GM12878 (cell line): ENCODE data around the gene RPS6KA2. TPM values are rescaled to one million over a fixed set of nuclear protein-coding genes. Genes with fewer than 3 reads are reported as not detected.

Experiments used
- CHD4 ChIP-seq: fragments of 200-600 bp; sonication (generic); IDR thresholded peaks from 2 replicates; pipeline ENCODE4 v1.6.1; 2016; ENCODE audit warnings: mild to moderate bottlenecking
- CREM ChIP-seq: IDR thresholded peaks from 2 replicates; pipeline ENCODE4 v1.6.1; 2014; ENCODE audit warnings: antibody characterized with exemption, low read depth
- DPF2 ChIP-seq: fragments of 450-650 bp; IDR thresholded peaks from 2 replicates; pipeline ENCODE4 v1.6.1; 2017; ENCODE audit warnings: mild to moderate bottlenecking
- ESRRA ChIP-seq: IDR thresholded peaks from 2 replicates; pipeline ENCODE4 v1.6.1; 2012; ENCODE audit warnings: mild to moderate bottlenecking, low read length, improper control_type of control experiment
- IRF5 ChIP-seq: fragments of 450-650 bp; IDR thresholded peaks from 2 replicates; pipeline ENCODE4 v1.6.1; 2017; ENCODE audit warnings: borderline replicate concordance
- KDM1A ChIP-seq: fragments of 200-600 bp; sonication (generic); IDR thresholded peaks from 2 replicates; pipeline ENCODE4 v1.6.1; 2016; ENCODE audit warnings: borderline replicate concordance
- MEF2A ChIP-seq: IDR thresholded peaks from 2 replicates; pipeline ENCODE4 v1.6.1; 2011; ENCODE audit warnings: low read depth, mild to moderate bottlenecking, low read length, moderate library complexity; ENCODE audit not compliant: insufficient read depth
- MYB ChIP-seq: fragments of 150-350 bp; IDR thresholded peaks from 2 replicates; pipeline ENCODE4 v1.6.1; 2014; ENCODE audit warnings: mild to moderate bottlenecking, low read depth, low read length, borderline replicate concordance
- NFYA ChIP-seq: IDR thresholded peaks from 2 replicates; pipeline ENCODE4 v1.6.1; 2011; ENCODE audit warnings: low read depth, mild to moderate bottlenecking, low read length, improper control_type of control experiment, borderline replicate concordance
- RAD21 ChIP-seq: IDR thresholded peaks from 2 replicates; pipeline ENCODE4 v1.6.1; 2011; ENCODE audit warnings: mild to moderate bottlenecking, low read depth, low read length, moderate library complexity; ENCODE audit not compliant: insufficient read depth
- RELA ChIP-seq: fragments of 450-650 bp; IDR thresholded peaks from 2 replicates; pipeline ENCODE4 v1.8.0; 2014; ENCODE audit warnings: borderline replicate concordance; ENCODE audit not compliant: partially characterized antibody
- RUNX3 ChIP-seq: IDR thresholded peaks from 2 replicates; pipeline ENCODE4 v1.6.1; 2012; ENCODE audit warnings: low read length, inconsistent platforms
- SPI1 ChIP-seq: IDR thresholded peaks from 2 replicates; pipeline ENCODE4 v1.6.1; 2011; ENCODE audit warnings: low read depth, mild to moderate bottlenecking, low read length, moderate library complexity, borderline replicate concordance; ENCODE audit not compliant: insufficient read depth
- SREBF2 ChIP-seq: IDR thresholded peaks from 2 replicates; pipeline ENCODE4 v1.6.1; 2012; ENCODE audit warnings: mild to moderate bottlenecking, low read length
- SUPT20H ChIP-seq: IDR thresholded peaks from 2 replicates; pipeline ENCODE4 v1.6.1; 2011; ENCODE audit warnings: low read depth, mild to moderate bottlenecking, low read length, moderate library complexity, borderline replicate concordance; ENCODE audit not compliant: control insufficient read depth
- TCF3 ChIP-seq: IDR thresholded peaks from 2 replicates; pipeline ENCODE4 v1.6.1; 2012; ENCODE audit warnings: low read depth, mild to moderate bottlenecking, low read length, borderline replicate concordance; ENCODE audit not compliant: insufficient read depth
- USF1 ChIP-seq: IDR thresholded peaks from 2 replicates; pipeline ENCODE4 v1.6.1; 2011; ENCODE audit warnings: borderline replicate concordance, low read depth, mild to moderate bottlenecking, moderate library complexity, mixed read lengths, low read length; ENCODE audit not compliant: insufficient read depth; ENCODE audit errors: extremely low read length
- YY1 ChIP-seq: IDR thresholded peaks from 2 replicates; pipeline ENCODE4 v1.6.1; 2011; ENCODE audit warnings: low read depth, mild to moderate bottlenecking, low read length
- ZNF24 ChIP-seq: fragments of 450-650 bp; IDR thresholded peaks from 2 replicates; pipeline ENCODE4 v1.6.1; 2017; ENCODE audit warnings: antibody characterized with exemption, mild to moderate bottlenecking
- ZNF622 ChIP-seq: fragments of 450-650 bp; IDR thresholded peaks from 2 replicates; pipeline ENCODE4 v1.6.1; 2017; ENCODE audit warnings: mild to moderate bottlenecking, inconsistent platforms
- ZSCAN29 ChIP-seq: fragments of 450-650 bp; IDR thresholded peaks from 2 replicates; pipeline ENCODE4 v1.6.1; 2017; ENCODE audit warnings: mild to moderate bottlenecking, moderate library complexity
- polyA plus RNA-seq, 11 experiments: library from polyadenylated mRNA; depleted of rRNA in 4 of 11; unstranded in 6 of 11; stranded (reverse) in 5 of 11; fragments of >200 nt; fragmentation: Nextera tagmentation in 4 of 11; fragmentation: Illumina TruSeq in 1 of 11; extraction: Ambion mirVana in 4 of 11; extraction: Trizol in 1 of 11; gene quantifications; 1 replicate in 1 of 11; 2 replicates in 10 of 11; pipeline versions ENCODE4 v1.2.1 to v1.2.3, GENCODE V29; 2011 to 2016; ENCODE audit warnings: inconsistent platforms in 2 of 11, missing spikeins in 2 of 11, low read depth in 1 of 11
- total RNA-seq, 4 experiments: library from RNA; depleted of rRNA in 3 of 4; stranded (reverse); fragments of >200 nt in 3 of 4; fragmentation: Illumina TruSeq in 1 of 4; extraction: Trizol in 1 of 4; gene quantifications; 2 replicates each; pipeline versions ENCODE4 v1.2.1 to v1.2.3, GENCODE V29; 2013 to 2021
- TF ChIP-seq, protein P1 (sequence below): IDR thresholded peaks from 2 replicates; pipeline ENCODE4 v1.6.1; 2012; ENCODE audit warnings: low read depth, low read length, improper control_type of control experiment
- TF ChIP-seq, protein P2 (sequence below): IDR thresholded peaks from 2 replicates; pipeline ENCODE4 v1.6.1; 2012; ENCODE audit warnings: mild to moderate bottlenecking, low read depth, low read length
- TF ChIP-seq, protein P3 (sequence below): fragments of 450-650 bp; IDR thresholded peaks from 2 replicates; pipeline ENCODE4 v1.6.1; 2016; ENCODE audit warnings: mild to moderate bottlenecking

The RPS6KA2 gene
- total and polyA plus RNA-seq, 10 of the 15 experiments (the other 5 are each of a cell fraction or from before 2014, with no cell fraction given): 0.02 to 1.0 (median 0.22) TPM; not detected in 1

- no peak for TF ChIP-seq IRF5
- no peak for TF ChIP-seq SPI1
- TF ChIP-seq CHD4: no peak
- no peak for TF ChIP-seq MEF2A
- TF ChIP-seq RAD21: no peak
- no peak for TF ChIP-seq SREBF2
- TF ChIP-seq MYB: no peak
- no peak for TF ChIP-seq ZNF24
- TF ChIP-seq, protein P1, sequence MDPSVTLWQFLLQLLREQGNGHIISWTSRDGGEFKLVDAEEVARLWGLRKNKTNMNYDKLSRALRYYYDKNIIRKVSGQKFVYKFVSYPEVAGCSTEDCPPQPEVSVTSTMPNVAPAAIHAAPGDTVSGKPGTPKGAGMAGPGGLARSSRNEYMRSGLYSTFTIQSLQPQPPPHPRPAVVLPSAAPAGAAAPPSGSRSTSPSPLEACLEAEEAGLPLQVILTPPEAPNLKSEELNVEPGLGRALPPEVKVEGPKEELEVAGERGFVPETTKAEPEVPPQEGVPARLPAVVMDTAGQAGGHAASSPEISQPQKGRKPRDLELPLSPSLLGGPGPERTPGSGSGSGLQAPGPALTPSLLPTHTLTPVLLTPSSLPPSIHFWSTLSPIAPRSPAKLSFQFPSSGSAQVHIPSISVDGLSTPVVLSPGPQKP: no peak
- TF ChIP-seq, protein P2, sequence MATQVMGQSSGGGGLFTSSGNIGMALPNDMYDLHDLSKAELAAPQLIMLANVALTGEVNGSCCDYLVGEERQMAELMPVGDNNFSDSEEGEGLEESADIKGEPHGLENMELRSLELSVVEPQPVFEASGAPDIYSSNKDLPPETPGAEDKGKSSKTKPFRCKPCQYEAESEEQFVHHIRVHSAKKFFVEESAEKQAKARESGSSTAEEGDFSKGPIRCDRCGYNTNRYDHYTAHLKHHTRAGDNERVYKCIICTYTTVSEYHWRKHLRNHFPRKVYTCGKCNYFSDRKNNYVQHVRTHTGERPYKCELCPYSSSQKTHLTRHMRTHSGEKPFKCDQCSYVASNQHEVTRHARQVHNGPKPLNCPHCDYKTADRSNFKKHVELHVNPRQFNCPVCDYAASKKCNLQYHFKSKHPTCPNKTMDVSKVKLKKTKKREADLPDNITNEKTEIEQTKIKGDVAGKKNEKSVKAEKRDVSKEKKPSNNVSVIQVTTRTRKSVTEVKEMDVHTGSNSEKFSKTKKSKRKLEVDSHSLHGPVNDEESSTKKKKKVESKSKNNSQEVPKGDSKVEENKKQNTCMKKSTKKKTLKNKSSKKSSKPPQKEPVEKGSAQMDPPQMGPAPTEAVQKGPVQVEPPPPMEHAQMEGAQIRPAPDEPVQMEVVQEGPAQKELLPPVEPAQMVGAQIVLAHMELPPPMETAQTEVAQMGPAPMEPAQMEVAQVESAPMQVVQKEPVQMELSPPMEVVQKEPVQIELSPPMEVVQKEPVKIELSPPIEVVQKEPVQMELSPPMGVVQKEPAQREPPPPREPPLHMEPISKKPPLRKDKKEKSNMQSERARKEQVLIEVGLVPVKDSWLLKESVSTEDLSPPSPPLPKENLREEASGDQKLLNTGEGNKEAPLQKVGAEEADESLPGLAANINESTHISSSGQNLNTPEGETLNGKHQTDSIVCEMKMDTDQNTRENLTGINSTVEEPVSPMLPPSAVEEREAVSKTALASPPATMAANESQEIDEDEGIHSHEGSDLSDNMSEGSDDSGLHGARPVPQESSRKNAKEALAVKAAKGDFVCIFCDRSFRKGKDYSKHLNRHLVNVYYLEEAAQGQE: no peak
- no peak for TF ChIP-seq TCF3
- no peak for TF ChIP-seq SUPT20H
- peak; percentile 81 for TF ChIP-seq NFYA
- TF ChIP-seq, protein P3, sequence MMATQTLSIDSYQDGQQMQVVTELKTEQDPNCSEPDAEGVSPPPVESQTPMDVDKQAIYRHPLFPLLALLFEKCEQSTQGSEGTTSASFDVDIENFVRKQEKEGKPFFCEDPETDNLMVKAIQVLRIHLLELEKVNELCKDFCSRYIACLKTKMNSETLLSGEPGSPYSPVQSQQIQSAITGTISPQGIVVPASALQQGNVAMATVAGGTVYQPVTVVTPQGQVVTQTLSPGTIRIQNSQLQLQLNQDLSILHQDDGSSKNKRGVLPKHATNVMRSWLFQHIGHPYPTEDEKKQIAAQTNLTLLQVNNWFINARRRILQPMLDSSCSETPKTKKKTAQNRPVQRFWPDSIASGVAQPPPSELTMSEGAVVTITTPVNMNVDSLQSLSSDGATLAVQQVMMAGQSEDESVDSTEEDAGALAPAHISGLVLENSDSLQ: no peak
- peak; percentile 52; the same call in 1 of the 2 replicates for TF ChIP-seq CREM
- TF ChIP-seq ESRRA: no peak
- TF ChIP-seq RELA: no peak
- TF ChIP-seq USF1: peak; percentile 92
- no peak for TF ChIP-seq DPF2
- no peak for TF ChIP-seq KDM1A
- peak; percentile 74 for TF ChIP-seq YY1
- no peak for TF ChIP-seq RUNX3
- no peak for TF ChIP-seq ZSCAN29
- no peak for TF ChIP-seq ZNF622
Observed at GRCh38 chr6:166586424-166587156, 40.5 kb downstream of the RPS6KA2 start, which contains the start of gene RAMACL (continued).
